ENCODE results near the gene PEAK1.
"Not testable (repeated sequence)": the region's sequence is repeated elsewhere in the genome, so short reads cannot be mapped to it uniquely, and the experiment has no call there.

PEAK1 gene

DNA sequence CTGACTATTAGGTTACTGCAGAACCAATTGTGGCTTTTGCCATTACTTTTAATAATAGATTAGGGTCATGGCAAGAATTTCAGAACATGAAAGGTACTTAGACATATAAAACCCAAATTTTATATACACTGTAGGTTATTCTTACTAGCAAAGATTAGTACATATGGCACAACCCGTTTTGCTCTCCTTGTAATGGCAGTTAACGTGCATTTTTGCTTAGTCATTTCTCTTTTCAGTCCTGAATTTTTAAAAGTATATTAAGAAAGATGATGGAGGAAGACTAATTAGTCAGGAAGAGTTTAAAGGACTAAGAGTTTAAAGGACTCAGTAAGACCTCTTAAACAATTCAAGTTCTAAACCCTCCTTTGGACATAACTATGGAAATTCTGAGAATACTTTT, 114.0 kb downstream of the PEAK1 start:
- no peak for DNase-seq

DNA sequence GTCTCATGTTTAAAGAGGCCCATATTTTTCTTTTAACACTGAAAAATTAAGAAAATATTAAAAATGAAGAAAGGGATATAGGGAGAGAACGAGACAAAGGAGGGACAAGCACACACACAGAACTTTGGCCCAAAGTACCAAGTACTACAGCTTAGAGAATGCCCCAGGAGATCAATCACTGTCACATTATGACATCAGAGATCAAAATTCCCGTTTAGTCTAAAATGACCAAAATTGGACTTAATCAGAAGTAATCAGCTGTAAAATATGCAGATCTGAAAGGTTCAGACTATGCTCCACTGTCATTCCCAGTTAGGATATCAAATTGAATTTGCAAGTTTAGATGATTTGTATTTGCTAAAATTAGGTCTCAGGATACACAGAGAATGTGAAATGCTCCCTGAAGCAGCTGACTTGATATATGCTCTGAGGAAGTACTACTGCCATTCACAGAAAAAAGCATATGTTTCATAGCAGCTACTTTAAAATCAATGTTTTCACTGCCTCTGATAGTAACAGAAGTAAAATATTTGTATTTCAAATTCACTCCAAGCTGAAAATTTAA, 123.0 kb downstream of the PEAK1 start:
- DNase-seq: no peak

DNA sequence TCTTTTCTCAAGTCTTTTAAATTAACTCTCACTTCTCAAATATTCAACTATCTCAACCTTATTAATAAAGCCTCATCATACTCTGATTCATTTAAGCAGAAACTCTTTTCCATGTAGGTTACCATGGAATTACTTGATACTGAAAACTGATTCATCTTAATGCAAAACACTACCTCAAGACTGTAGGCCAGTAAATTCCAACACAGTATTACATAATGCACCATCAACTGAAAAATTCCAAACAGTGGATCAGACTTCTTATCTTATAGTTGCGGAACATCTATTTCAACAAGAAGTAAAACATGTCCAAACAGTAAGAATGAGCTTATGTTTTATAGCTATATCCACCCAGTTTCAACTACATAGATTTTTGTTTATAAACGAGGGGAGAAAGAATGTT, 124.5 kb downstream of the PEAK1 start:
- DNase-seq: no peak

DNA sequence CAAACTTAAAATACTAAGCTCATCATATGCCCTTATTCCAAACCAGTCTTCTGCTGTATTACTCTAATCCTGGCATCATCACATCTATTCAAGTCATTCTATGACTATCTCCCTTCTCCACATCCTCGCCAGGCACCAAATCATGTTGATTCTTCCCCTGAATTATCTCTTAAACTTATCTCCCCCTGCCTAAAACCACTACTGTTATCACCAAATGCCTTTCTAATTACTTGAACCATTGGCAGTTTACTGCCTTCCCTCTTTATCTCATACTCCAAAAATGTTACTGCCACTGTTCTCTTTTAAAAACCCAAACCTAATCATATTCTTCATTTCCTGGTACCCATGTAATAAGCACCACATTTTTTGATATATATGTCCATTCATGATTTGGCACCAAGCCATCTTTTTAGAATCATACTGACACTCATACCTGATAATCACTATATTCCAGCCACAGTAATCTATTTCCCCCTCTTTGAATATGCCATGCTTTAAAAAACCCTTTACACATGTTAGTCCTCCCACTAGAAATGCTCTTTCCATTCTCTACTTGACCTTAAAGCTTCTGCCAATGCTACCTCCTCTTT, 126.8 kb downstream of the PEAK1 start:
- no peak for DNase-seq

DNA sequence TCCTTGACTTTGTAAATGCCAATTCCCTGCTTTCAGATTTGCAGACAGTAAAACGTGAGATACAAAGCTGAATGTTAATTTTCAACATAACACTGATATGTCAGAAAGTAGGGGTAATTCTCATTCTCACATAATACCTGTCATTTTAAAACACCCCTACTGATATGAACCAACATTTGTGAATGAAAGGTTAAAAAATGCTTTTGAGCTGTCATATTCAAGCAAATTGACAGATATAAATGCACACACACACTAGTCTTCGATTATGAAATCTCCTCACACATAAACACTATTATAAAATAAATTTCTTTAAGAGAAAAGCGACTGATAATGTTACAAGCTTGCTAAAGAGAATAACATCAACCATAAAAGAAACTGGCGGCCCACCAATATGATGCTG, 128.8 kb downstream of the PEAK1 start:
- DNase-seq: no peak

DNA sequence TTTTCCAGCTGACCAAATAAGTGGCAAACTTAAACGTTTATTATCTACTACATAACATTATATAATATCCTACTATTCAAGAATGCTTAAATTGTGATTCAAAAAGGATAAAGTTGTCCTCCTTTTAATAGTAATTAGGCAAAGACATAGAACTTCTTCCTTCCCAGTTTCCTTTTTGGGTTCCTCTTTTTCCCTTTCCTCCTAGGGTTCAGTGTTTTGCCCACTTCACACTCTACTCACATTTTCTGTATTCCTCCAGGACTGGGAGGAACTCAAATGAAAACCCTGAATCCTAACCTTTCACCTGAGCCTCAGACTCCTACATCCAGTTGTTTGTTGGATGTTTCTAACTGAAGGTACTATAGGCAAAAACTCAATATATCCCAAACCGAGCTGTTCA, 132.5 kb downstream of the PEAK1 start:
- no peak for DNase-seq

DNA sequence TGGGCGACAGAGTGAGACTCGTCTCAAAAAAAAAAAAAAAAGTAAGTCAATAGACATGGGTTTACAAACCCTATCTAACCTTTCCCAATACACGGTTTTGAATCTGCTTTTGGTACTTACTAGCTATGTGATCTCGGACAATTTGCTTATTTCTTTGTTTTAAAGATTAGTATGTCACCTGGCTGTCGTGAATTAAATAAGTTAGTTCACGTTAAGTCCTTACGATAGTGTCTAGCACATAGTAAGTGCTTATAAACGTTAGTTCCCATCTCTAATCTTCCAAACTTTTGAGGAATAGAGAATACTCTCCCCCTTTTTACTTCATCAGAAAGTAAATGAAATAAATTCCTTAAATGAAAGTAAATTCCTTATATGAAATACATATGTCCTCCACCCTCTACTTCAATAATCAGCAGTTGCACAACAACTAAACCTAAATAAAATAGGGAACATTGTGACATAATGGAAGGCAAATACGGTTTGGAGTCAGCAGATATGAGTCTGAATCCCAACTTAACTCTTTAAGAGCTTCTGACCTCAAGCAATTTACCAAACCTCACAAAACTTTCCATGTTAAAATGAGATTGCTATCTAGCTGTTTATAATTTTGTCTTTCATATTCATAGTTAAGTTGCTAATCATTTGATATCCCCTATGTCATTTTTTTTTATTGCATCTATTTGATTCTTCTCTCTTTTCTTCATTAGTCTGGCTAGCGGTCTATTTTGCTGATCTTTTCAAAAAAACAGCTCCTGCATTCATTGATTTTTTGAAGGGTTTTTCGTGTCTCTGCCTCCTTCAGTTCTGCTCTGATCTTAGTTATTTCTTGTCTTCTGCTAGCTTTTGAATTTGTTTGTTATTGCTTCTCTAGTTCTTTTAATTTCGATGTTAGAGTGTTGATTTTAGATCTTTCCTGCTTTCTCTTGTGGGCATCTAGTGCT, 134.6 kb downstream of the PEAK1 start:
- no peak for DNase-seq

DNA sequence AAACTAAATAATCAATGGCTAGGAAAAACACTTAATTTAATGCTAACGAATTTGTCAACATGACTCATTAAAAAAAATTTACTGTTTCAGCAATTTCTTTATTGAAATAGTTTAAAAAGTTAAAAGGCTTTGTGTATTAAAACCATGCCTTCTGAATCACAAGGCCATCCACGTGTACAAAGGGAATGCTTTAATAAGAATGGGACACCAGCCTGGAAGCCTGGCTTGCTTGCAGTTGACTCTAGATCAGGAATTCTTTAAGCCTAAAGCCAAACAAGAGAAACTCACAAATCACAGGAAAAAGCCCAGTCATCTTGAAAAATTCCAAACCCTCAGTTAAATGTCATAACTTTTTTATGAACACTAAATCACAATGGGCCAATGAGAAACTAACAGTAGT, 137.6 kb downstream of the PEAK1 start:
- DNase-seq: no peak

DNA sequence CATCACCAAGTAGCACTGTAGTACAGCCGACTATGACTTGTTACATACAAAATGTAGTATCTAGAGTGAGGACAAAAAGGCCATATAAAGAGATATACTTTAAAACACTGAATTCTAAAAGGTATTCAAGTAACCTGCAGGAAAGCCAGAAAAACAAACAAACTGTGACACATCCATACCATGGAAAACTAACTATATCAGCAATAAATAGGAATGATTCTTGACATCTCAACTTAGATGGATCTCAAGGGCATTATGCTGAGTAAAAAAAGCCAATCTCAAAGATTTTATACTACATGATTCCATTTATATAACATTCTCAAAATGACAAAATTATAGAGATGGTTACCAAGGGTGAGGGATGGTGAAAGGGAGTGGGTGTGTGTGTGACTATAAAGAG, 143.0 kb downstream of the PEAK1 start:
- no peak for DNase-seq

DNA sequence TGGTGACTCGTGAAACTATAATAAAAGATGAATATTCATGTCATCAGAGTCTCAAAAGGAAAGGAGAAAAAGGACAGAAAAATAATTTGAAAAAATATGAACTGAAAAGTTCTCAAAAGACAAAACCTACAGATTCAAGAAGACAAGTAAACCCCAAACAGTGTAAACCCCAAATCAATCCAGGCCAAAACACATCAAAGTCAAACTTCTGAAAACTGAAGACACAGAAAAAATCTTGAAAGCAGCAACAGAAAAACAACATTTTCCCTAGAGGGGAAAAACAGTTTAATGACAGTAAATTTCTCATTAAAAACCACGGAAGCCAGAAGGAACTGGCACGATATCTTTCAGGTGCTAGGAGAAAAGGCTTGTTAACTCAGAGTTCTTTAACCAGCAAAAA, 143.8 kb downstream of the PEAK1 start:
- DNase-seq: no peak

DNA sequence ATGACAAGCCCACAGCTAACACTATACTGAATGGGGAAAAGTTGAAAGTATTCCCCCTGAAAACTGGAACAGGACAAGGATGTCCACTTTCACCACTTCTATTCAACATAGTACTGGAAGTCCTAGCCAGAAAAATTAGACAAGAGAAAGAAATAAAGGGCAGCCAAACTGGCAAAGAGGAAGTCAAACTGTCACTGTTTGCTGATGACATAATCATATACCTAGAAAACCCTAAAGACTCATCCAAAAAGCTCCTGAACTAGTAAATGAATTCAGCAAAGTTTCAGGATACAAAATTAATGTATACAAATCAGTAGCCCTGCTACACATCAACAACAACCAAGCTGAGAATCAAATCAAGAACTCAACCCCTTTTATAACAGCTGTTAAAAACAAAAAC, 146.8 kb downstream of the PEAK1 start:
- not testable (repeated sequence) for DNase-seq

DNA sequence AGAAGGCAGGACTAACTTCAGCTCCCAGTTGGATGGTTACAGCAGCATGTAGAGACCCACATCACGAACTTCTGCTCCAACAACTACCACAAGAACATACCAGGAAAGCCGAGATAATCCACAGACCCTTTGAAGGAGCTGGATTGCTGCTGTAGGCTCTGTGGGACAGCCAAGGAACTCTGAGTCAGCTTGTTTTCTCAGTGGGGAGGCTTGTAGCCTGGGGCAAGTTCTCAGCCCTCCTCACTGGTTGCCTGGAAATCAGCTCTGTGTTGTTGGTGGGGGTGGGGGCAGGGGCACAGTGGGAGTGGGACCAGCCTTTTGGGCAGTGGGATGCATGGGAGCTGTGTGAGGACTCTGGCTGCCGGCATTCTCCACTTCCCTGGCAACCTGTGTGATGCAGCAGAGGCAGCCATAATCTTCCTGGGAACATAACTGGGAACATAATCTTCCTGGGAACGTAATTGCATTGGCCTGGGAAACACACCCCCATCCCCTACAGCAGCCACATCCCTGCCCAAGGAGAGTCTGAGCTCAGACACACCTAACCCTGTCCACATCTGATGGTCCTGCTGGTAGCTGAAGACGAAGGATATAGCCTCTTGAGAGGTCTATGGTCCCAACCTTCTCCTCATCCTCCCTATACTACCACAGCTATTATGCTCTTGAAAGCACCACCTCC, 153.1 kb downstream of the PEAK1 start:
- peak in 1 of 14 donors; percentile 0 for DNase-seq

DNA sequence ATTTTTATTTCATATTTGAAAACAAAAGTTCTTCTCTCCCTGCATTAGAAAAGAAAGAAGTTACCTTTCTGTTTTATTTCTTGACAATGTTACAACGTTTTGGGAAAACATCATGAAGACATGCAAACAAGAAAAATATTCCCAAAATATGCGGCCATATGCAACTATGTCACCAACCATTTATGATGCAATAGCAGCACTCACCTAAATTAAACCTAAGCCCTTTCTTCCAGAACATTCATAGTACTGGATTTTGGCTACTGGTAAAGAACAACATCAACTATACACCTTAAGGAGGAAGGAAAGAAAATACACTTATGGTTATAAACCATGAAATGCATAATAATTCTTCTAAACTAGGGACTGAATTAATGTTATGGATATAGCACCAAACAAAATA, 164.5 kb downstream of the PEAK1 start:
- no peak for DNase-seq

DNA sequence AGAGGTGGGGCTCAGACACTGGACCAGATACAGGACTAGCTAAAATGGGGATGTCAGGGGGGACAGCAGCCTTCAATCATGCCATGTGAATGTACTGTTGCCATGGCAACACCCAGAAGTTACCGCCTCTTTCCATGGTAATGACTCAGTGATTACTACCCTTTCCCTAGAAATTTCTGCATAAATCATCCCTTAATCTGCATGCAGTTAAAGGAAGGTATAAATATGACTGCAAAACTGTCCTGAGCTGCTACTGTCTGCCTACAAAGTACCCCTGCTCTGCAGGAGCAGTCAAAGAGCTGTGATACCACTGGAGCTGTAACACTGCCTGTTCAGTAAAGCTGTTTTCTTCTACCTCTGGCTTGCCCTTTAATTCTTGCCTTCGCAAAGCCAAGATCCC, 168.2 kb downstream of the PEAK1 start:
- DNase-seq: no peak

DNA sequence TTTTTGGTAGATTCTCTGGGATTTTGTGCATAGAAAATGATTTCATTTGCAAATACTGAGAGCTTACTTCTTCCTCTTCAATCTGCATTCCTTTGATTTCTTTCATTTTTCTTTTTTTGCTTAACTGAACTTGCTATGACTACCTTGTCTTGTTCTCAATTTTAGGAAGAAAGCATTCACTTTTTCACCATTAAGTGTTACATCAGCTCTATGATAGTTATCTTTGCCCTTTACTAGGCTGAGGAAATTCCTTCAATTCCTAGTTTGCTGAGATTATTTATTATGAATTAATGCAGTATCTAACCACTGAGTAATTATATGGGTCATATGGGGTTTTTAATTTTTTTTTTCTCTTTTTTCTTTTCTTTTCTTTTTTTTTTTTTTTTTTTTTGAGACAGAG, 172.8 kb downstream of the PEAK1 start:
- DNase-seq: no peak

DNA sequence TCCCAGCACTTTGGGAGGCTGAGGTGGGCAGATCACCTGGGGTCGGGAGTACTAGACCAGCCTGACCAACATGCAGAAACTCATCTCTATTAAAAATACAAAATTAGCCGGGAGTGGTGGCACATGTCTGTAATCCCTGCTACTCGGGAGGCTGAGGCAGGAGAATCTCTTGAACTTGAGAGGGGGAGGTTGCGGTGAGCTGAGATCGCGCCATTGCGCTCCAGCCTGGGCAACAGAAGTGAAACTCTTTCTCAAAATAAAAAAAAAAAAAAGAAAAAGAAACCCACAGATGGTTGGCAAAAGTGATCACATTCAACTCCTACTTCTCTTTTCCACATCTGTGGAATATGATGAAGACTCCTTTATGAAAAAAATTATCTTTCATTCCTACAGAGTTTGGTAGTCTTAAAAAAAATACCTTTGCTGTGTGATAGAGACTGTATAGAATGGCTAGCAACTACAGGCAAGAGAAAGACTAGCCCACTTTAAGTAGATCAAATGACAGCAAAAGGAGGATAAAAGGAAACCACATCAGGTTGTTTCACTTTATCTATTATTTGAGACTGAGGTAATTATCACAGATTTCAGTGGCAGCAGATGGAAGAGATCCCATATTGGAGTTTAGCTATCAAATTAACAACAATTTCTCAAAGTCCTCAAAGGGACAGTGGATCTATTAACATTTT, 176.0 kb downstream of the PEAK1 start:
- no peak for DNase-seq

DNA sequence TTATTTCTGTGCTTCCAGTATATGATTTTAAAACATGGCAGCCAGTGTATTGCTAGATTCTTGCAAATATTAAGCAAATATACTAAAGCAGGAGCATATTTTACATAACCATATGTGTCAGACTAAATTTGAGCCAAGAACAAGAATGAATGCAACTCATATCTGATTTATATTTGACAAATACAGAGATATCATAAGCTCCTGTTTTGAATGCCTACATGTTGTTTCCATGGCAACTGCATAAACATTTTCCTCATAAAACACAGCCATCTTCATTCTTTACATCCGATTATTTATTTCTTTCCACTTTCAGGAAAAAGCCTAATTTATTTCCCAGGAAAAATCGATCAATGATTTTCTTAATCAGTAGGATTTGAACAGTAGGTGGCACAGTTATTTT, 176.8 kb downstream of the PEAK1 start:
- DNase-seq: no peak

DNA sequence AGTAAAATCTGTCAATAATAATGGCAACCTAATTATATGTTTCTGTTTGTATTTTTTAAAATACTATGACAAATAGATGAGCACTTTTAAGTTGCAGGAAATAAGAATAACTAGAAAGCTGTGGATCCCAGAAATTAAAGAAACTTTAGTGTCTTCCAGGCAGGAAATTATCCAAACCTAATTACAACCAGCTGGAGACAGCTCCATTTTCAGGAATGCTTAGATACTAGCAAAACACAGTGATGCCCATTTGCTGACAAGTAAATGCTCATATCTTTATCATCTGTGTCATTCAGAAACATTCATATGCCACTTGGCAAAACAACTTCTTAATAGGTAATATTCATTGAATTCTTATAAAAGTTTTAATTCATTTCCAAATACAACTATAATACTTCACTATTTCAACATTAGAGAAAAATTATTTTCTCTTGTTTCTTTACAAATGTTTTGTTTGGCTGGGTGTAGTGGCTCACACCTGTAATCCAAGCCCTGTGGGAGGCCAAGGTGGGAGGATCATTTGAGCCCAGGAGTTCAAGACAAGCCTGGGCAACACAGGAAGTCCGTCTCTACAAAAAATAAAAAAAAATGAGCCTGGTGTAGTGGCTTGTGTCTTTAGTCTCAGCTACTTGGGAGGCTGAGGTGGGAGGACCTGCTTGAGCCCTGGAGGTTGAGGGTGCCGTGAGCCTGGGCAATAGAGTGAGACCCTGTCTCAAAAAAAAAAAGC, 179.9 kb downstream of the PEAK1 start:
- no peak for DNase-seq

DNA sequence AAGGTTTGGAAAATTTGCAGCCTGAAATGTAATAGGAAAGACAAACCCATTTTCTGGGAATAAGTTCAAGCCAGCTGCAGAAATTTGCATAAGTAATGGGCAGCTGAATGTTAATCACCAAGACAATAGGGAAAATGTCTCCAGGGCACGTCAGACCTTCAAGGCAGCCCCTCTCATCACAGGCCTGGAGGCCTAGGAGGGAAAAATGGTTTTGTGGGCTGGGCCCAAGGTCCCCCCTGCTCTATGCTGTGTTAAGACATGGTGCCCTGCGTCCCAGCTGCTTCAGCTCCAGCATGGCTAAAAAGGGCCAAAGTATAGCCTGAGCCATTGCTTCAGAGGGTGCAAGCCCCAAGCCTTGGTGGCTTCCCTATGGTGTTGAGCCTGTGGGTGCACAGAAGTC, 184.3 kb downstream of the PEAK1 start:
- DNase-seq: no peak

DNA sequence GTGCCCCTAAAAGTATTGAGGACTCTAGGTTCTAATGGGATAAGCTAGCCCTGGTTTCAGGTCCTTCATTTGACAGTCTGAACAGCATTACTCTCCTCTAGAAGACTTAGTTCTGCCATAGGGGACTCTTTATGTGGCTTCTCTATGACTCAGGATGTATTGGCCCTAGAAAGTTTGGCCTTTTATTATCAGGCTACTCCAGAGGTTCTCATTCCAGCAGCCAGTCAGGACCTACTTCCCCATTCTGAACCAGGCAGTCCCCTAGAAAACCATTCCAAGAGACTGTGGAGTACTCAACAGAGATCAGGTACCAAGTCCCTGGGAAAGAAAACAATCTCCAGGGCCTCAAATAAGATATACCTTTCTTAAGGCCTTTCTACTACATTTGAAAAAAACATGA, 191.1 kb downstream of the PEAK1 start:
- DNase-seq: no peak

DNA sequence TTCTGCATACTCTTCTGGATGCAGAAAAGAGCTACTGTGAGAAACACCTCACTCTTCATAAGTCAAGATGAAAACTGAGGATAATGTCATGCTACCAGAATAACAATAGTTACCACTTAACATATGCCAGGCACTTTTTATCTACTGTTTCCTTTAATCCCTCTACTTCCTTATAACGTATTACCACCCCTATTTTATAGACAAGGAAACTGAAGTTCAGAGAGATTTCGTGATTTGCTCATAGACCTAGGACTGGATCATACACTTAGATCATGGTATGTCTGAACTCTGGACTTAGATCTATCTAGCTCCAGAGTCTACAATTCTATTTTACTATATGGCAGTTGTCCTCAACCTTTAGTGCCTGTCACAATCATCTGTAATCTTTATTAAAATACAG, 193.3 kb downstream of the PEAK1 start:
- DNase-seq: no peak

DNA sequence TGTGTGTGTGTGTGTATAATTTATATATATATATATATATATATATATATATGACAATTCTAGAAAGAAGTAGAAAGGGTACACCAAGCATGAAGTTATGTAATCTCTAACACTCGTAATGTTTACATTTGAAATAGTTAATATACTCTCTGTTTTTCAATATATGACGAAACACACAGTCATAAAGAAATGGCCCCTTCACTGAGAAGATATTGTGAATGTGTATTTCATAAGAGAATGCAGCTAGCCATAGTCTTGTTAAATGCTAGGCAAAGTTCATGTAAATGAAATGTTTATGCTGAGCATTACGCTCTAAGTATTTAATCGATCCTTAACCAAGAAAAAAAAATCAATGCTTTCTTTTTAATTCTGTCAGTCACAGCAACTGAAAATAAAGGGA, 194.3 kb downstream of the PEAK1 start:
- no peak for DNase-seq
